K562 (cell line): Measurements from ENCODE around the gene LBHD1. TPM values are rescaled to one million over a fixed set of nuclear protein-coding genes. Genes with fewer than 3 reads are reported as not detected.

Experiments used
- ATF6 ChIP-seq: sonication (generic); formaldehyde crosslinking; IDR thresholded peaks from 2 replicates; pipeline ENCODE4 v1.4.0; 2020; ENCODE audit warnings: mild to moderate bottlenecking, missing genetic modification reagents
- CSDE1 ChIP-seq, 2 experiments: fragments of 450-650 bp; IDR thresholded peaks; 2 replicates each; pipeline ENCODE4 v1.6.1; 2016; ENCODE audit warnings: mild to moderate bottlenecking in 1 of 2
- EP400 ChIP-seq: fragments of 450-650 bp; IDR thresholded peaks from 2 replicates; pipeline ENCODE4 v1.6.1; 2017; ENCODE audit warnings: antibody characterized with exemption, mild to moderate bottlenecking, moderate library complexity
- ERF ChIP-seq: fragments of 450-650 bp; formaldehyde crosslinking; IDR thresholded peaks from 2 replicates; pipeline ENCODE4 v1.4.0; 2020; ENCODE audit warnings: mild to moderate bottlenecking, mixed read lengths
- HOXB6 ChIP-seq: fragments of 250-450 bp; sonication (Bioruptor Pico); IDR thresholded peaks from 2 replicates; pipeline ENCODE4 v1.5.1; 2022; ENCODE audit warnings: mild to moderate bottlenecking, borderline replicate concordance
- ID3 ChIP-seq, 2 experiments: fragments of 250-450 bp in 1 of 2; fragments of 450-650 bp in 1 of 2; sonication (Bioruptor Pico) in 1 of 2; IDR thresholded peaks; 2 replicates each; pipeline versions ENCODE4 v1.6.1 to v1.8.0; 2016 to 2021; ENCODE audit warnings: mild to moderate bottlenecking in 2 of 2, moderate library complexity in 2 of 2, missing compliant biosample characterization in 1 of 2, missing genetic modification characterization in 1 of 2
- MAX ChIP-seq: sonication (generic); formaldehyde crosslinking; IDR thresholded peaks from 2 replicates; pipeline ENCODE4 v1.9.0; 2022; ENCODE audit warnings: mild to moderate bottlenecking, missing genetic modification reagents
- MED1 ChIP-seq: sonication (generic); formaldehyde crosslinking; IDR thresholded peaks from 2 replicates; pipeline ENCODE4 v1.8.1; 2023; ENCODE audit warnings: missing genetic modification reagents, borderline replicate concordance
- SAFB2 ChIP-seq: fragments of 200-400 bp; formaldehyde crosslinking; IDR thresholded peaks from 2 replicates; pipeline ENCODE4 v1.6.1; 2018; ENCODE audit warnings: borderline replicate concordance, low read length, low read depth, moderate library complexity; ENCODE audit not compliant: severe bottlenecking
- ZNF282 ChIP-seq: sonication (generic); formaldehyde crosslinking; IDR thresholded peaks from 2 replicates; pipeline ENCODE4 v1.8.1; 2023; ENCODE audit warnings: missing genetic modification reagents
- polyA plus RNA-seq, 8 experiments: library from polyadenylated mRNA; depleted of rRNA in 4 of 8; stranded (reverse) in 5 of 8; unstranded in 3 of 8; fragments of >200 nt; fragmentation: Nextera tagmentation in 2 of 8; fragmentation: Illumina TruSeq in 1 of 8; extraction: Ambion mirVana in 2 of 8; extraction: Trizol in 1 of 8; gene quantifications; 2 replicates each; pipeline versions ENCODE4 v1.2.1 to v1.2.3, GENCODE V29; 2011 to 2014; ENCODE audit warnings: inconsistent platforms in 1 of 8, missing spikeins in 1 of 8
- total RNA-seq, 7 experiments: library from RNA; depleted of rRNA in 6 of 7; stranded (reverse); fragments of >200 nt in 6 of 7; fragmentation: Illumina TruSeq in 2 of 7; extraction: Trizol in 2 of 7; gene quantifications; 2 replicates each; pipeline versions ENCODE4 v1.2.1 to v1.2.3, GENCODE V29; 2011 to 2021; ENCODE audit warnings: low replicate concordance in 1 of 7

LBHD1 gene
- total and polyA plus RNA-seq, 9 of the 15 experiments (the other 6 are each of a cell fraction or from before 2014, with no cell fraction given) = 2.6 to 28.0 (median 12.5) TPM

- TF ChIP-seq ID3 (CRISPR knock-in tag; IDR thresholded peaks at IDR 0.05) (no peak), ID3 (tag; IDR thresholded peaks at IDR 0.05) (no peak), SAFB2 (no peak), CSDE1 (IDR thresholded peaks at IDR 0.05) (no peak), ZNF282 (CRISPR knock-in tag) (no peak), MED1 (no peak), EP400 (no peak), ATF6 (CRISPR knock-in tag) (no peak), ERF (CRISPR knock-in tag) (no peak), HOXB6 (CRISPR knock-in tag) (no peak), MAX (CRISPR knock-in tag) (no peak)
Observed at GRCh38 chr11:62669420-62670161, 2.5 kb downstream of the LBHD1 start (continued).
